VCaP (cell line): ENCODE data around the gene DYNC1LI1.

Experiments used
- H3K27ac ChIP-seq: fragments of 450-650 bp; 2 replicates; pipeline ENCODE4 v1.5.1; 2017
- CTCF ChIP-seq: fragments of 450-650 bp; conservative IDR thresholded peaks from 2 replicates; pipeline ENCODE4 v1.5.1; 2017; ENCODE audit warnings: mild to moderate bottlenecking, moderate library complexity

DYNC1LI1 gene

GRCh38 chr3:32570421-32571191 lies at the start of gene DYNC1LI1:
Gene DYNC1LI1, minus strand, starts transcription at chr3:32570858. Its CDS starts 88 bp downstream, at chr3:32570770.
- TF ChIP-seq CTCF: no peak
- peak within 1 kb of the TSS; percentile 99 for H3K27ac ChIP-seq

GRCh38 chr3:32619395-32619794 lies 48.7 kb upstream of the DYNC1LI1 start:
- TF ChIP-seq CTCF: no peak
- no peak overlapping the region for H3K27ac ChIP-seq

- H3K27ac ChIP-seq: peak overlapping the region; percentile 29
- no peak for TF ChIP-seq CTCF
Observed at GRCh38 chr3:32616267-32616962, 45.8 kb upstream of the DYNC1LI1 start.

- no peak for TF ChIP-seq CTCF
Observed at GRCh38 chr3:32614956-32615355, 44.3 kb upstream of the DYNC1LI1 start.

GRCh38 chr3:32613183-32613582 lies 42.5 kb upstream of the DYNC1LI1 start:
- H3K27ac ChIP-seq: no peak overlapping the region
- no peak for TF ChIP-seq CTCF

More at GRCh38 chr3:32614956-32615355, 44.3 kb upstream of the DYNC1LI1 start:
- H3K27ac ChIP-seq: no peak overlapping the region

- H3K27ac ChIP-seq: no peak overlapping the region
- no peak for TF ChIP-seq CTCF
Observed at GRCh38 chr3:32612547-32612946, 41.9 kb upstream of the DYNC1LI1 start.

- H3K27ac ChIP-seq: no peak overlapping the region
- TF ChIP-seq CTCF: no peak
Observed at GRCh38 chr3:32607522-32607921, 36.9 kb upstream of the DYNC1LI1 start.
